HepG2 (cell line): ENCODE measurements around the gene VRK3. TPM values are rescaled to one million over a fixed set of nuclear protein-coding genes. Genes with fewer than 3 reads are reported as not detected.
A peak's percentile ranks its signal among the peaks of the same experiment; 100 is the strongest.

Experiments
- CENPX ChIP-seq: sonication (generic); formaldehyde crosslinking; IDR thresholded peaks from 2 replicates; pipeline ENCODE4 v1.9.0; 2021; ENCODE audit warnings: mild to moderate bottlenecking, missing genetic modification reagents, moderate library complexity
- GTF2F1 ChIP-seq: fragments of 150-350 bp; IDR thresholded peaks from 2 replicates; pipeline ENCODE4 v1.6.1; 2014; ENCODE audit warnings: low read length
- KDM3A ChIP-seq: IDR thresholded peaks from 2 replicates; pipeline ENCODE4 v1.6.1; 2018; ENCODE audit warnings: low read depth, missing compliant biosample characterization
- MED1 ChIP-seq: sonication (generic); formaldehyde crosslinking; IDR thresholded peaks from 2 replicates; pipeline ENCODE4 v1.4.0; 2020; ENCODE audit warnings: missing genetic modification reagents
- NFYB ChIP-seq: sonication (generic); formaldehyde crosslinking; IDR thresholded peaks from 2 replicates; pipeline ENCODE4 v1.4.0; 2020; ENCODE audit warnings: missing genetic modification reagents
- NR1H2 ChIP-seq: sonication (generic); formaldehyde crosslinking; IDR thresholded peaks from 2 replicates; pipeline ENCODE4 v1.8.1; 2022; ENCODE audit warnings: low read depth, missing genetic modification reagents, borderline replicate concordance
- PHB2 ChIP-seq: fragments of 450-650 bp; IDR thresholded peaks from 2 replicates; pipeline ENCODE4 v1.6.1; 2018; ENCODE audit not compliant: partially characterized antibody
- PTBP1 ChIP-seq: fragments of 200-400 bp; formaldehyde crosslinking; IDR thresholded peaks from 2 replicates; pipeline ENCODE4 v1.6.1; 2018; ENCODE audit warnings: low read length, low read depth; ENCODE audit not compliant: poor library complexity, severe bottlenecking
- SATB2 ChIP-seq: sonication (generic); formaldehyde crosslinking; IDR thresholded peaks from 2 replicates; pipeline ENCODE4 v1.5.0; 2020; ENCODE audit warnings: missing genetic modification reagents
- SIN3B ChIP-seq: fragments of 150-350 bp; IDR thresholded peaks from 2 replicates; pipeline ENCODE4 v1.6.1; 2014; ENCODE audit warnings: low read length
- SKI ChIP-seq: fragments of 450-650 bp; IDR thresholded peaks from one replicate; pipeline ENCODE4 v1.6.1; 2018; ENCODE audit warnings: mild to moderate bottlenecking; ENCODE audit not compliant: partially characterized antibody
- SP2 ChIP-seq: sonication (generic); formaldehyde crosslinking; IDR thresholded peaks from 2 replicates; pipeline ENCODE4 v1.5.1; 2020; ENCODE audit warnings: mild to moderate bottlenecking, missing genetic modification reagents
- SRSF9 ChIP-seq: fragments of 200-400 bp; formaldehyde crosslinking; IDR thresholded peaks from 2 replicates; pipeline ENCODE4 v1.6.1; 2018; ENCODE audit warnings: borderline replicate concordance, mild to moderate bottlenecking, low read depth, low read length; ENCODE audit not compliant: insufficient read depth, poor library complexity, severe bottlenecking
- STAT5B ChIP-seq: sonication (generic); formaldehyde crosslinking; IDR thresholded peaks from 2 replicates; pipeline ENCODE4 v1.4.0; 2020; ENCODE audit warnings: missing genetic modification reagents
- TGIF2 ChIP-seq: IDR thresholded peaks from 2 replicates; pipeline ENCODE4 v1.6.1; 2016; ENCODE audit warnings: control low read depth, missing compliant biosample characterization
- ZC3H4 ChIP-seq: sonication (generic); formaldehyde crosslinking; IDR thresholded peaks from 2 replicates; pipeline ENCODE4 v1.4.0; 2020; ENCODE audit warnings: missing genetic modification reagents, borderline replicate concordance
- ZNF253 ChIP-seq: sonication (generic); formaldehyde crosslinking; IDR thresholded peaks from 2 replicates; pipeline ENCODE4 v1.8.0; 2022; ENCODE audit warnings: mild to moderate bottlenecking, missing genetic modification reagents, borderline replicate concordance
- ZNF274 ChIP-seq: sonication (generic); formaldehyde crosslinking; IDR thresholded peaks from 2 replicates; pipeline ENCODE4 v1.5.1; 2020; ENCODE audit warnings: mild to moderate bottlenecking, missing genetic modification reagents
- ZNF34 ChIP-seq: sonication (generic); formaldehyde crosslinking; IDR thresholded peaks from 2 replicates; pipeline ENCODE4 v1.4.0; 2020; ENCODE audit warnings: mild to moderate bottlenecking, missing genetic modification reagents, borderline replicate concordance
- ZNF446 ChIP-seq: sonication (generic); formaldehyde crosslinking; IDR thresholded peaks from 2 replicates; pipeline ENCODE4 v1.5.0; 2020; ENCODE audit warnings: mild to moderate bottlenecking, missing genetic modification reagents
- polyA plus RNA-seq, 8 experiments: library from polyadenylated mRNA; depleted of rRNA in 3 of 8; stranded (reverse) in 7 of 8; unstranded in 1 of 8; fragments of >200 nt; fragmentation: Illumina TruSeq in 4 of 8; extraction: Trizol in 4 of 8; gene quantifications; 2 replicates each; pipeline versions ENCODE4 v1.2.1 to v1.2.3, GENCODE V29; 2011 to 2016; ENCODE audit warnings: low read depth in 4 of 8, missing spikeins in 1 of 8, mixed read lengths in 1 of 8; ENCODE audit not compliant: insufficient read depth in 1 of 8
- total RNA-seq, 5 experiments: library from RNA; depleted of rRNA; stranded (reverse); fragments of >200 nt; fragmentation: Illumina TruSeq; extraction: Trizol; gene quantifications; 2 replicates each; pipeline ENCODE4 v1.2.3, GENCODE V29; 2016; ENCODE audit warnings: low read depth in 1 of 5
- TF ChIP-seq, protein P1 (sequence below): sonication (generic); formaldehyde crosslinking; IDR thresholded peaks from 2 replicates; pipeline ENCODE4 v1.5.0; 2020; ENCODE audit warnings: missing genetic modification reagents, mild to moderate bottlenecking, borderline replicate concordance
- TF ChIP-seq, protein P2 (sequence below): sonication (generic); formaldehyde crosslinking; IDR thresholded peaks from 2 replicates; pipeline ENCODE4 v1.4.0; 2020; ENCODE audit warnings: missing genetic modification reagents
- TF ChIP-seq, protein P3 (sequence below): sonication (generic); formaldehyde crosslinking; IDR thresholded peaks from 2 replicates; pipeline ENCODE4 v1.4.0; 2020; ENCODE audit warnings: missing genetic modification reagents

The VRK3 gene
- total and polyA plus RNA-seq, 2 of the 13 experiments (the other 11 are each of a cell fraction or from before 2014, with no cell fraction given), result 23.8 to 28.3 TPM

DNA sequence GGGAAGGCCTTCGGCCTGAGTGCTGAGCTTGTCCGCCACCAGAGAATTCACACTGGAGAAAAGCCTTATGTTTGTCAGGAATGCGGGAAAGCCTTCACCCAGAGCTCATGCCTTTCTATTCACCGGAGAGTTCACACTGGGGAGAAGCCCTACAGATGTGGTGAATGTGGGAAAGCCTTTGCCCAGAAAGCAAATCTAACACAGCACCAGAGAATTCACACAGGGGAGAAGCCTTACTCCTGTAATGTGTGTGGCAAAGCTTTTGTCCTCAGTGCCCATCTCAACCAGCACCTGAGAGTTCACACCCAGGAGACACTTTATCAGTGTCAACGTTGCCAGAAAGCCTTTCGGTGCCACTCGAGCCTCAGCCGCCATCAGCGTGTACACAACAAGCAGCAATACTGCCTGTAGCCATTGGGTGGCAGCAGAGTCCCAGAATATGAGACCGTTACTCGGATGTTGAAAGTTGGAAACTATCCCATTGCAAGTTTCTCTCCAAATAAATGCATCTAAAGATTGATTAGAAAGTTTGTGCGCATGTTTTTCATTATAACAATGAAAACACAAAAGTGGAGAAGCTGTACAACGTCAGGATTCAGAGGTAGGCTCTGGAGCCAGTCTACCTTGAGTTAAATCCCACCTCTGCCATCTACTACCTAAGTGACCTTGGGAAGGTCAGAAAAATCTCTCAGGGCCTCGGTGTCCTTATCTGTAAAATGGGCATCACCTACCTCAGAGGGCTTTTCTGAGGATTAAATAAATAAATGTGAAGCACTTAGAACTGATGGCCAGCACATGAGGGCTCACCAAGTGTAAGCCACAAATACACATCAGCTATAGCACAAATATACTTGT lies 21.7 kb upstream of the VRK3 start (continued):
- TF ChIP-seq KDM3A, result 0 out of 2 replicates have a peak, but pooled peaks have one; percentile 48
- TF ChIP-seq ZC3H4 (CRISPR knock-in tag), result no peak
- no peak for TF ChIP-seq NFYB (CRISPR knock-in tag)
- no peak for TF ChIP-seq ZNF34
- TF ChIP-seq SP2 (CRISPR knock-in tag), result no peak
- TF ChIP-seq, protein P1, sequence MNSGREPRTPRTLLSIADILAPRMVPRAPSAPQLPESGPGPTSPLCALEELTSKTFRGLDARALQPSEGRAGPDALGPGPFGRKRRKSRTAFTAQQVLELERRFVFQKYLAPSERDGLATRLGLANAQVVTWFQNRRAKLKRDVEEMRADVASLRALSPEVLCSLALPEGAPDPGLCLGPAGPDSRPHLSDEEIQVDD (CRISPR knock-in tag), result no peak
- TF ChIP-seq, protein P2, sequence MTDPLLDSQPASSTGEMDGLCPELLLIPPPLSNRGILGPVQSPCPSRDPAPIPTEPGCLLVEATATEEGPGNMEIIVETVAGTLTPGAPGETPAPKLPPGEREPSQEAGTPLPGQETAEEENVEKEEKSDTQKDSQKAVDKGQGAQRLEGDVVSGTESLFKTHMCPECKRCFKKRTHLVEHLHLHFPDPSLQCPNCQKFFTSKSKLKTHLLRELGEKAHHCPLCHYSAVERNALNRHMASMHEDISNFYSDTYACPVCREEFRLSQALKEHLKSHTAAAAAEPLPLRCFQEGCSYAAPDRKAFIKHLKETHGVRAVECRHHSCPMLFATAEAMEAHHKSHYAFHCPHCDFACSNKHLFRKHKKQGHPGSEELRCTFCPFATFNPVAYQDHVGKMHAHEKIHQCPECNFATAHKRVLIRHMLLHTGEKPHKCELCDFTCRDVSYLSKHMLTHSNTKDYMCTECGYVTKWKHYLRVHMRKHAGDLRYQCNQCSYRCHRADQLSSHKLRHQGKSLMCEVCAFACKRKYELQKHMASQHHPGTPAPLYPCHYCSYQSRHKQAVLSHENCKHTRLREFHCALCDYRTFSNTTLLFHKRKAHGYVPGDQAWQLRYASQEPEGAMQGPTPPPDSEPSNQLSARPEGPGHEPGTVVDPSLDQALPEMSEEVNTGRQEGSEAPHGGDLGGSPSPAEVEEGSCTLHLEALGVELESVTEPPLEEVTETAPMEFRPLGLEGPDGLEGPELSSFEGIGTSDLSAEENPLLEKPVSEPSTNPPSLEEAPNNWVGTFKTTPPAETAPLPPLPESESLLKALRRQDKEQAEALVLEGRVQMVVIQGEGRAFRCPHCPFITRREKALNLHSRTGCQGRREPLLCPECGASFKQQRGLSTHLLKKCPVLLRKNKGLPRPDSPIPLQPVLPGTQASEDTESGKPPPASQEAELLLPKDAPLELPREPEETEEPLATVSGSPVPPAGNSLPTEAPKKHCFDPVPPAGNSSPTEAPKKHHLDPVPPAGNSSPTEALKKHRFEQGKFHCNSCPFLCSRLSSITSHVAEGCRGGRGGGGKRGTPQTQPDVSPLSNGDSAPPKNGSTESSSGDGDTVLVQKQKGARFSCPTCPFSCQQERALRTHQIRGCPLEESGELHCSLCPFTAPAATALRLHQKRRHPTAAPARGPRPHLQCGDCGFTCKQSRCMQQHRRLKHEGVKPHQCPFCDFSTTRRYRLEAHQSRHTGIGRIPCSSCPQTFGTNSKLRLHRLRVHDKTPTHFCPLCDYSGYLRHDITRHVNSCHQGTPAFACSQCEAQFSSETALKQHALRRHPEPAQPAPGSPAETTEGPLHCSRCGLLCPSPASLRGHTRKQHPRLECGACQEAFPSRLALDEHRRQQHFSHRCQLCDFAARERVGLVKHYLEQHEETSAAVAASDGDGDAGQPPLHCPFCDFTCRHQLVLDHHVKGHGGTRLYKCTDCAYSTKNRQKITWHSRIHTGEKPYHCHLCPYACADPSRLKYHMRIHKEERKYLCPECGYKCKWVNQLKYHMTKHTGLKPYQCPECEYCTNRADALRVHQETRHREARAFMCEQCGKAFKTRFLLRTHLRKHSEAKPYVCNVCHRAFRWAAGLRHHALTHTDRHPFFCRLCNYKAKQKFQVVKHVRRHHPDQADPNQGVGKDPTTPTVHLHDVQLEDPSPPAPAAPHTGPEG (CRISPR knock-in tag), result no peak
- no peak for TF ChIP-seq ZNF253 (CRISPR knock-in tag)
- TF ChIP-seq NR1H2 (CRISPR knock-in tag), result no peak
- TF ChIP-seq PTBP1, result no peak
- no peak for TF ChIP-seq SKI
- TF ChIP-seq SIN3B, result no peak
- no peak for TF ChIP-seq ZNF446 (CRISPR knock-in tag)
- no peak for TF ChIP-seq STAT5B (CRISPR knock-in tag)
- no peak for TF ChIP-seq PHB2
- no peak for TF ChIP-seq SATB2
- no peak for TF ChIP-seq GTF2F1
- no peak; the same call in 1 of the 2 replicates for TF ChIP-seq MED1
- no peak for TF ChIP-seq ZNF274 (CRISPR knock-in tag)
- TF ChIP-seq SRSF9, result no peak
- no peak for TF ChIP-seq CENPX (CRISPR knock-in tag)
- TF ChIP-seq TGIF2 (CRISPR knock-in tag), result no peak
- TF ChIP-seq, protein P3, sequence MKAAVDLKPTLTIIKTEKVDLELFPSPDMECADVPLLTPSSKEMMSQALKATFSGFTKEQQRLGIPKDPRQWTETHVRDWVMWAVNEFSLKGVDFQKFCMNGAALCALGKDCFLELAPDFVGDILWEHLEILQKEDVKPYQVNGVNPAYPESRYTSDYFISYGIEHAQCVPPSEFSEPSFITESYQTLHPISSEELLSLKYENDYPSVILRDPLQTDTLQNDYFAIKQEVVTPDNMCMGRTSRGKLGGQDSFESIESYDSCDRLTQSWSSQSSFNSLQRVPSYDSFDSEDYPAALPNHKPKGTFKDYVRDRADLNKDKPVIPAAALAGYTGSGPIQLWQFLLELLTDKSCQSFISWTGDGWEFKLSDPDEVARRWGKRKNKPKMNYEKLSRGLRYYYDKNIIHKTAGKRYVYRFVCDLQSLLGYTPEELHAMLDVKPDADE, result no peak
